GM19324 (cell line): ENCODE results near the gene MMEL1.
"Not testable (repeated sequence)": the region's sequence is repeated elsewhere in the genome, so short reads cannot be mapped to it uniquely, and the experiment has no call there.

Source experiments
- ATAC-seq: cut with Tn5 transposase; IDR thresholded peaks from one replicate; pipeline ENCODE4 v1.9.1; 2021; ENCODE audit warnings: mild to moderate bottlenecking, moderate library complexity; ENCODE audit not compliant: unreplicated experiment, low FRiP score

Gene MMEL1

DNA sequence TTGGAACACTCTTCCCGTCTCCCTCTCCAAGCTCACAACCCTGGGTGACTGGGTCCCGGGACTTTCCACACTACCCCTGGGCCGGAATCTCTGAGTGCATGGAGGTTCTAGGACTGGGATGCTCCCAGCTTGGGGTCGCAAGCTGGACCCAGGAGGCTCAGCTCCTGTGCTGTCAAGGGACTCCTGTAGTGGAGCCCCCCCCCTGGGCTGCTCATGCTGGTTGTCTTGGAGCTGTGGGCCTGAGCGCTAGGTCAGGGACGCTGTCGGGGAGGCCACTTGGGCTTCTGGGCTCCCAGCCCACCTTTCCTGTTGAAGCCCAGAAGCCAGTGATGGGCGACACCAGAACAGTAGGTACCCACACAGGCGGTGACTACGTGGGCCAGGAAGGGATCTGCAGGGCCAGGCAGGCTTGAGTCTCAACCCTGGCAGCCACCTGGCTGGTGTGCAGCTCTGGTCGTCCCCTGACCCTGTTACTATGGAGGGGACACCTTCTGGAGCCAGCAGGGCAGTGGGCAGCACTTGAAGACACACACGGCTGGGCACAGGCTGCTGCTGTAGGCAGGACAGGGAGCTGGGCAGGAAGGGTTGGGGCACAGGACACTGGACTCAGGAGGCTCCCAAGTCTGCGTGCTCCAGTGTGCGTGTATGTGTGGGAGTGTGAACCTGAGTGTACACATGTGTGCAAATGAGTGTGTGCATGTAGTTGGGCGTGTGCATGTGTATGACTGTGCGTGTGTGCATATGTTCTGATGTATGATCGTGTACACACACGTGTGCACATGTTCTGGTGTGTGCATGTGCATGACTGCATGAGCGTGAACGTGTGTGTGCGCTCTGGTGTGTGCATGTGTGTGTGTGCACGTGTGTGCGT is 3.0 kb downstream of the MMEL1 start:
- ATAC-seq, result no peak

DNA sequence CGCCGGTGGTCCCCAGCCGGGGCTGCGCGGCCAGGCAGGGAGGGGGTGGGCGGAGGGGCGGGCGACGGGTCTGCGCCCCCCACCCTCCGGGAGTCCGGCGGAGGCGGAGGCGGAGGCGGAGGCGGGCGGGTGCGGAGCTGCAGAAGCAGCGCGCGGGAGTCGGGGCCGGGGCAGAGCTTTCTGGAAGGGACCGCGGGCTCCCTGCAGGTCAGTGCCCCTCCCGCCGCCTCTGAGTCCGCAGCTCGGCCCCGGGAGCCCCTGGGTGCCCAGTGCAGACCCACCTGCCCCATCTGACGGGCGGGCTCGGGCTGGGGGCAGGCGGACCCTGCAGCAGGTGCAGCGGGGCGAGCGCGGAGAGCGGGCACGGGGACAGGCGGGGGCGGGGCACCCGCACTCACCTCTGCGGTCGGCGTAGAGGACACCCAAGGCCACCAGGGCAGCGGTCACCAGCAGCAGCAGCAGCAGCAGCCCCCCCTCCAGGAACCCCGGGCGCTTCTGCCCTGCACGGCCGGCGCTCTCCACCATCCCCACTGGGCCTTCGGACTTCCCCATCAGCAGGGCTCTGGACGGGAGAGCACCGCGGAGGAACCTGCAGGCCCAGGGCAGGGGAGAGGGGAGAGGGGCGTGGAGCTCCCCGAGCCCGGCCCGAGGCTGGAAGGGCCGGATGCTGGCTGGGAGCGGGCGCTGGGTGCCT is 3.7 kb downstream of the MMEL1 start:
- no peak for ATAC-seq

DNA sequence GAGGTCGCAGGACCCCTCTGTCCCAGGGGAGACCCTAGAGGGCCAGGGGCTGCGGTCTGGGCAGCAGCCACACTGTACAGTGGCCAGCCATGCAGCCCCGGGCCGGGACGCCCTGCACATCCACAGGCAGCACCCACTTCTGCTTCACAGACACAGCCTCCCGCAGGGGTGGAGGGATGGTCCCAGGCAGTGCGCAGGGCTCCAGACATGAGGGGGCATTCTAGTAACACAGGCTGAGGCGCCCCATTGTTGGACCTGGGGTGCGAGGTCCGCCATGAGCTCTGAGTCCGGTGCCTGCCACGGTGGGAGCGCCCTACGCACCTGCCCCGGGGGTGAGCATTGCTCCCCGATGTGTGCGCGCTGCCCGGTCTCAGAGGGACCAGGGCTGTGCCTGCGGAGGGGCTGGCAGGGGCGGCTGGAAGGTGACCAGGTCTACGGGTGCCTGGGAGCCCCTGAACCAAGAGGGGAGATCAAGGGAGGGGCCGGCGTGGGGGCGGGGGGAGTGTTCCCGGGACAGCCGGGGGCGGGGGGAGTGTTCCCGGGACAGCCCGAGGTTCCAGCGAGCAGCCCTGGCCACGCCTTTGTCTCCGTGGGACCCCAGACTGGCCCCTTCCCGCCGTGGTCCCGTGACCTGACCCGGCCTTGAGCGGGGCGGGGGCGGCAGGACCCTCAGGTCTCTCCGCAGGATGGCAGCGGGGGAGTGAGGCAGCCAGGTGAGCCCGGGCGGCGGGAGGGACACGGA is 4.5 kb downstream of the MMEL1 start:
- no peak for ATAC-seq

DNA sequence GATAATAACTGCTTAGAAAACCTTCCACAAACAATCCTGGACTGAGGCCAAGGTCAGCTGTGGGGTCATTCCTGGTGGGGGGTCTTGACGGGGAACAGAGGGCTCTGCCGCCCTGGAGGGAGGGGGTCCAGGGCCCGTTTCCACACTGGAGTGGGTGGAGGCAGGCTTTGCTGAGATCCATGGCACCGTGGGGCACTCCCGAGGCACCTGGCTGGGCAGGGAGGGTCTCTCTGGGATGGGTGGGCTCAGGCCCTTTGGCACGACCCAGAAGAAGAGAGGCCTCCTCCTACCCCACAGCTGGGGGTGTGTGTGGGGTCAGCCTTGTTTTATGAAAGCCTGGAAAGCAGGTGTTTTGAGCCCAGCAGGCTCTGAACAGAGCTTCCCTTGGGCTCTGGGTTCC is 5.1 kb downstream of the MMEL1 start:
- ATAC-seq, result no peak

DNA sequence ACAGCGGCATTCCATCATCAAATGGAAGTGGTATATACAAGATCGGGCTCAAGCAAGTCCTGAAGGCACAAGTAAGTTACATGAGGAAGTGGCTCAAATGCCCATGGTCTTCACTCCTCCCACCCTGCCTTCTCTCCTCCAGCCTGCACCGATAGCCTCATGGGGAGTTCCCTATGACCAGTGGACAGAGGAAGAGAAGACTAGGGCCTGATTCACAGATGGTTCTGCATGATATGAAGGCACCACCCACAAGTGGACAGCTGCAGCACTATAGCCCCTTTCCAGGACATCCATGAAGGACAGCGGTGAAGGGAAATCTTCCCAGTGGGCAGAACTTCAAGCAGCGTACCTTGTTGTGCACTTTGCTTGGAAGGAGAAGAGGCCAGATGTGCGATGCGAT is 7.1 kb downstream of the MMEL1 start:
- ATAC-seq, result not testable (repeated sequence)

DNA sequence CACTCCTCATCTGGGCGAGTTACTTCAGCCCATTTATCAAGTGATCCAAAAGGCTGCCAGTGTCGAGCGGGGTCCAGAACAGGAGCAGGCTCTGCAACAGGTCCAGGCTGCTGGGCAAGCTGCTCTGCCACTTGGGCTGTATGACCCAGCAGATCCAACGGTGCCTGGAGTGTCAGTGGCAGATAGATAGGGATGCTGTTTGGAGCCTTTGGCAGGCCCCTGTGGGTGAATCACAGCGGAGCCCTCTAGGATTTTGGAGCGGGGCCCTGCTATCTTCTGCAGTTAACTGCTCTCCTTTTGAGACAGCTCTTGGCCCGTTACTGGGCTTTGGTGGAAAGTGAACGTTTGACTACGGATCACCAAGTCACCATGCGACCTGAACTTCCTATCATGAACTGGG is 7.5 kb downstream of the MMEL1 start:
- ATAC-seq, result no peak

DNA sequence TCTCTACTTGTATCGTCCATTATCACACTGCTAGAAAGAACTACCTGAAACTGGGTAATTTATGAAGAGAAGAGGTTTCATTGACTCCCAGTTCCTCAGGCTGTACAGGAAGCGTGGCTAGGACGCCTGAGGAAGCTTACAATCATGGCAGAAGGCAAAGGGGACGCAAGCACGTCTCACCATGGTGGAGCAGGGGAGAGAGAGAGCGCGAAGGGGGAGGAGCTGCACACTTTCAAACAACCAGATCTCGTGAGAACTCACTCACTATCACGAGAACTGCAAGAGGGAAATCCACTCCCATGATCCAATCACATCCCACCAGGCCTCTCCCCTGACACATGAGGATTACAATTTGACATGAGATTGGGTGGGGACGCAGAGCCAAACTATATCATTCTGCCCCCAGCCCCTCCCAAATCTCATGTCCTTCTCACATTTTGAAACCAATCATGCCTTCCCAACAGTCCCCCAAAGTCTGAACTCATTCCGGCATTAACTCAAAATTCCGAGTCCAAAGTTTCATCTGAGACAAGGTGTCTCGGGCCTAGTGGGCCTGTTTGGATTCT is 8.0 kb downstream of the MMEL1 start:
- no peak for ATAC-seq

DNA sequence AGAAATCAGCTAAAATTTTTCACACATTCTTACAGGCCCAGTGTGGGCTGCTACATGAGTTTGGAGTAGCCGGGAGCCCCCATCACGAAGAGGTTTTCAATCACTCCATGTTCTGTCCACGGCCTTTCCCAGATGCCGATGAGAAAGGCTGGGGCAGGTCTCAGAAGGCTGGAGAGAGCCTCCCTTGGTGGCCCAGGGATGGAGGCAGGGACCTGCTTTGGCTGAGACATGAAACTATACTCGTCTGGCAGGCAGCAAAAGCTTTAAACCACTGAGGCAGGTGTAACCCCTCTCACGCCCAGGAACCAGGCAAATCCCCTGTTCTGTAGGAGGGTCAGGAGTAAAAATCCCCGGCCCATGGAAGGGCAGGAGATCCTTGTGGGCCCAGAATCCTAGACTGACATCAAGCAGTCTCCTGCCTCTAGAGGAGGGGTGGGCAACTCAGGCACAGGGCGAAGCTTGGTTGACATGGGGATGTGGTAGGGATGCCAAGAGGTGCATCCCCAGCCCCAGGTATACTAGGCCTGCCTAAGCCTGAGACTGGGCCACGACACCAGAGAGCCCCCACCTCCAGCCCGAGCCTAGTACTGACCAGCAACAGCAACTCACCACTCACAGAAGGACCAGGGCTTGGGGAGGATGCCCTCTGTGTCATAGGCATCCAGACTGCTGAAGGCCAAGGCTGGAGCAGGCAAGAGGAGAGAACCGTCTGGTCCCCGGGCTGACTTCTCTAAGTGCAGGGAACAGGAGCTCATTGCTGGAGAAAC is 9.1 kb downstream of the MMEL1 start:
- ATAC-seq, result no peak

DNA sequence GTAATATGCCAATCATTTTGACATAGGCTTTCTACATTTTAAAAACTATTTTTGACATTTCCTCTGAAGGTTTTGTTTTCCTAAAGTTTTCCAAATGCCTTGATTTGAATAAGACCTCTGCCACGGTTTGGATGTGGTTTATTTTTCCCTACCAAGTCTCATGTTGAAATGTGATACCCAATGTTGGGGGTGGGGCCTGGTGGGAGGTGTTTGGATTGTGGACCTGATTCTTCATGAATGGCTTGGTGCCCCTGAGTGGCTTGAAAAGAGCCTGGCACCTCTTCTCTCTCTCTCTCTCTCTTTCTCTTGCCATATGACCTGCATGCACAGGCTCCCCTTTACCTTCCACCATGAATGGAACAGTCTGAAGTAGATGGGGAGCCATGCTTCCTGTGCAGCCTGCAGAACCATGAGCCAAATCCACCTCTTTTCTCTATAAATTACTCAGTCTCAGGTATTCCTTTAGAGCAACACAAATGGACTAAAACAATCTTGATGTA is 14.8 kb downstream of the MMEL1 start:
- ATAC-seq, result no peak

DNA sequence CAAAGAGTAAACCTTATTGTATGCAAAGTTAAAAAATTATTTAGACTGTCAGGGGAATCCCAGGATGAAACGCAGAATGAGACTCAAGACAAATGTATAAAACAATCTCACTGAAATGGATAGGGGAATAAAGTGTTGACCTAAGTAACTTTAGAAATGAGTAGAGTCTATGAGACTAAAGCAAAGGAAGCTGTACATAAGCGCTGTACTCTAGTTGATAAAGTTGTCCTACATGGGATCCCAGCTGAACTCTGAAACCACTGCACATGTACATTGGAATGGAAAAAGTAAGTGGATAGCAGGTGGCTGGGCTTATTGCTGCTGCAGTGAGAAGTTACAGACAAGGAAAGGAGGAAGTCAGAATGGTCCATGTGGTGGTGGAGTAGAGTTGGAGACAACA is 18.7 kb downstream of the MMEL1 start:
- ATAC-seq, result no peak

DNA sequence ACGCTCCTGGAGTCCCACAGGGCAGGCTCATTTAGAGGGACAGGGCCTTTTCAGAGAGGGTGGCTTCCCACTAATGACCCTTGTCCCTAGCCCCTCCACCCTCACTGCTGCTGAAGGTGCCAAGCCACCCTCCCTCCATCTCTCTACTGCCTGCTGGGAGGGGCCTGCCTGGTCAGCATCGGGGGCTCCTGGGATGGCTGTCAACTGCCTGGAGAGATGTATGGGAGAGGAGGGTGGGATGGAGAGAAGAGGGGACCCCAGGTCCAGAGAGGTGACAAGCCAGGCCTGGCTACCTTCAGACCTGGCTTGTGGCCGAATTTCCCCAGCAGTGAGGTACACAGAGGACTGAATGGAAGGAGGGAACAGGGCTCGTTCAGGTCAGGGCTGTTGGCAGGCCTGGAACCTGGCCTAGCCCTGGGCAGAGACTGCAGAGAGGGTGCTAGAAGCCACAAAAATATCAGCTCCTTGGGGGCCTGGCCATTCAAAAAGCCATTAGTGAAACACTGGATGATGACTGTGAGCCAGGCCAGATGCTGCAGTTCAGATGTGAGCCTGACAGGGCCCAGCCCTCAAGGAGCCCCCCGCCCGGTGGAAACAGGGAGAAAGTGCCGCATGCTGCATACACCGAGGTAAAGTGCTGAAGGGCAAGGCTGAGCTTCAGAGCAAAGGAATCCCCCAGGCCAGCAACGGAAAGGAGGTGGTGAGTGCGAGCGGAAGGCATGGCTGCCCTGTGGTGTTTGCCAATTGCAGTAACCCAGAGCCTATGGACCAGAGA is 20.0 kb downstream of the MMEL1 start:
- ATAC-seq, result no peak

DNA sequence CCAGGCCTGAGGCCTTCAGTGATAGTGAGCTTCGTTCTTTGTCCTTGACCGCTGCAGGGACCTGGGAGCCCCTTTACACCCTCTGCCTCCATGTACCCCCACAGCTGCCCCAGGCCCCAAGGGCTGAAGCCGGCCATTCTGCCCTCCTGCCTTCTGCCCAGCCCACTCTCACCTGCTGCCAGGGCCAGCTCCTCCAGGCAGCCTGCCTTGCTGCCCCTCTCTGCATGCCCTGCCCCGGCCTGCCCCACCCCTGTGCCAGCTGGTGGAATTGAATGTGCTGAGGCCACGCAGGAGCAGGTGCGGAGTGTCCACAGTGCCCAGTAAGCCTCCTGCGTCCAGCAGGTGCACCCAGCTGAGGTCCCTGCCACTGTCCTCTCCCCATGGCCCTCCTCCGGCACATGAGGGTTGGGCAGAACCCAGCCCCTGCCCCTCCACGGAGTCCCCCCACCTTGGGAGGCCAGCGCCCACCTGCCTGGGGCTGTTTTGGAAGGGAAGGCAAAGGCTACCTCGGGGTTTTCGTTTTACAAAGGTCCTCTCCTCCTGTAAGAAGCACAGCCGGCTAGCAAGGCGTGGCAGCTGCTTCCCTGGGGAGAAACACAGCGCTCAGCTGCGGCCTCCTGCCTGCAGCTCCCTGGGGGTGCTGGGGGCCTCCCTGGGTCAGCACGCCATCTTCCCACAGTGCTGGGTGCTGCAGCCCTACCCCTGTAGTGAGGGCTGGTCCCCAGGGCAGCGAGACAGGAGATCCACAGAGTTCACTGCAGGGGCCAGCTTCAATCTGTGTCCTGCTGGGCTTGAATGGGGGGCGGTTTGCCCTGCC is 21.0 kb downstream of the MMEL1 start:
- no peak for ATAC-seq

DNA sequence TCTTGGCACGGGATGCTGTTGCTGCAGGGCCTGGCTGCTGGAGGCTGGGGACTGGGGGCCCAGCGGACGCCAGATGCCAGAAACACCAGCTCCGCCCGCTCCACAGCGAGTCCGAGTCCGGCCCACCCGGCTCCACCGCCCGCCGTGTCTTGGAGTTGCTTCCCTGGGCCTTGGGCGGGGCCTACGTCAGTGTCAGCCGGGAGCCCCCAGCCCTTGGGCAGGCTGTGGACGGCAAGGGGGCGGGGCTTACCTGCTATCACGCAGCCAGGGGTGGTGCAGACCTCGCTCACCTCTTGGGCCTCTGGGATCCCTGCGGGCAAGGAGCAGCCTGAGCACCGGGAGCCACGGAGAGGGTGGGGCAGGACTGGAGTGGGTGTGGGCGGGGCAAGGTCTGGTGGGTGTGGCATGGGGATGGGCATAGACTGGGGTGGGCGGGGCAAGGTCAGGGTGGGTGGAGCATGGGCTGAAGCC is 21.8 kb downstream of the MMEL1 start:
- no peak for ATAC-seq

DNA sequence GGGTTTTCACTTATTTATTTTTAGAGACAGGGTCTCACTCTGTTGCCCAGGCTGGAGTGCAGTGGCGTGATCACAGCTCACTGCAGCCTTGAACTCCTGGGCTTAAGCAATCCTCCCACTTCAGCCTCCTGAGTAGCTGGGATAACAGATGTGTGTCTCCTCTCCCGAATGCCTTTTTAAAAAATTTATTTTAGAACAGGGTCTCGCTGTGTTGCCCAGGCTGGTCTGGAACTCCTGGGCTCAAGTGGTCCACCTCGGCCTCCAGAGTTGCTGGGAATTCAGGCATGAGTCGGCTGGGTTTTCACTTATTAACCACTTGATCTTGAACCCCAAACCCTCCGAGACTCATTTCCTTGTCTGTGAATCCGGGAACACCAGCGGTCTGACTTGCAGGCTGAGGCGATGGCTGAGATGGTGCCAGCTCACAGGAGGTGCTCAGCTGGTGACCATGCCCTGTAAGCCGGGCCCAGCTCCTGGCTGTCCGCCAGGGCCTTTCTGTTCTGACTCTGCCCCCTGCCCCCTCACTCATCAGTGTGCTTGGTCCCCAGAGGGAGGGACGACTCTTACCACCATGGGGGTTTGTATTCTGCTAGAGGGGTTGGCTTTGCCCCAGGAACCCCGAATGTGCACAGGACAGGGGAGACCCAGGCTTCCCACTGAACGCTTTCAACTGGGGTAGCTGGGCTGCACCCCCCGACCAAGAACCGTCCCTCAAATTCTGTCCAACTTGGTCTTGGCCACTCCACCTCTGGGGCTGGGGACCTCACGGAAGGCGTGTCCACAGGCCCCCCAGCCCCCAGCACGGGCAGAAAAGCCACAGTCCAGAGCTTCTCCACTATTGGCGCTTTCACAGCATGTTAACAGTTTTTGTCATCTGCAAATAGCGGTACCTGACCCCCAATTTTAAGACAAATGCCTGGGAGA is 22.5 kb downstream of the MMEL1 start:
- ATAC-seq, result no peak

DNA sequence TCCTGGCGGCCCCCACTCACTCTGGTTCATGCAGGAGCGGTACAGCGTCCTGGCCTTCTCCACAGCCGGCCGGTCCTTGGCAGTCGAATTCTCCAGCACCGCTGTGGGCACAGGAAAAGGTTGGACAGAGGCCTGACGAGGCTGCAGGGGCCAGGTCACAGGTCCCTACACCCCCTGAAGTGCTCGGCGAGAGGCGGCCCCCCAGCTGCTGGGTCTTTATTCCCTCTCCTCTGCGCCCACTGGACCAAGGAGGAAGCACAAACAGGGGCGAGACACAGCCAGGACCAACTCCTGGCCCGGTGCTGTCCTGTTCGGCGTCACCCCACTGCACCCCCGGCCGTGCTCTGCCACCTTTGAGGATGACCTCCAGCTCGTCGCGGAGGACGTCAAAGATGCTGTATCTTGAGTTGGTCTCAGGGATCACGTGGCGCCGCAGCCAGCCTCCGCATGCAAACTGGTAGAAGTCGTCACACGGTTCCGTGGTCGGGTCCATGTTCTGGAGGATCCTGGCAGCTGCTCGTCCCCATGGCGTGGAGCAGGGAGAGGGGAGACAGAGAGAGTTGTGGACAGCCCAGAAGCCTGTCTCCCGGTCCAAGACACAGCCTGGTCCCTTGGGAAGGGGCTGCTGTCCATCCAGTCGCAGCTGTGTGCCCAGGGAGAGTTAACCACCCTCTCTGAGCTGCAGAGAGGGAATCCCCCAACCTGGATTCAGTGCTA is 23.3 kb downstream of the MMEL1 start:
- ATAC-seq, result no peak

DNA sequence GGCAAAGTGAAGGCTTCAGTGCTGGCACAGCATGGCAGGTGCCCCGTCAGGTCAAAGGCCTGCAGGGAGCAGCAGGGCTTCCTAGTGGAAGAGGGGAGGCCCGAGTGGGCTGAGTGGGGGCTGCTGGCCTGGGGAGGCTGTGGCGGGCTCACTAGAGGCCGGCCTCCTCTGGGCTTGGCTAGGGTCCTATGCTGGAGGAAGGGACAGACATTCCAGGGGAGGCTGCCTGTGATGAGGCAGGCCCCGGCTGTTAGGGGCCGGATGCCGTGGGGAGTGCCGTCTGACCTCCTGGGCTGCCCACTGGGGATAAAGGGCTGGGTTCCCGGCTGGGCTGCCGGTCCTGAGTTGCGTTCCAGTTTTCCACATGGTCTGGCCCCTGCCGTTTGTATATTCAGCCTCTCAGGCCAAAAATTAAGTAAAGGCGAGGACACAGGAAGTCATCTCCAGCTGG is 25.1 kb downstream of the MMEL1 start:
- ATAC-seq, result no peak
